ENCODE data around the gene PRKCE. TPM values are rescaled to one million over a fixed set of nuclear protein-coding genes. Genes with fewer than 3 reads are reported as not detected.

The PRKCE gene
- total and polyA plus RNA-seq, 2 experiments from 2014 or later, result 0.94 to 1.2 TPM

DNA sequence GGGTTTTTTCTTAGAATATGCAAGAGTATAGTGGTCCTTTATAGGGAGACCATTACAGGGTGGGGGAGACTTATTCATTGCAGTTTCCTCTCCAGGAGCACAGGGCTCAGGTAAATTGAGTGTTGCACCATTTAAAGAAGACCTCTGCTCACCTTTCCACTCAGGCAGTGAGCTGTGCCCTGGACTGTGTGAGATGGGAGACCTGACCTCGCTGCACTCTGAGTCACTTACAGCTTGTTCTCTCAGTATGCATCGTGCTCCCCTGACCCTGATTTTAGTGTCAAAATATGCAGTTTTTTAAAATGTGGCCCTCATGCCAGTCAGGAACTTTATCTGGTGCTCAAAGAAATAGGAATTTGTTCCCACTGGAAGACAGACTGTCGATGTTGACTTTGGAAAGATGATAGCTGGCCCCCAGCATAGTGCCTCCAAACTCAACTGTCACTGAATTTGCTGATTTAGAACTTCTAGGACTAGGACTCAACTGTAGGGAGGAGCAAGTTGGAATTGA lies 499.0 kb downstream of the PRKCE start:
- ATAC-seq, result no peak
- no peak for DNase-seq (ENCODE audit: low spot score)
- Histone ChIP-seq H3K9me2 (ENCODE audit: insufficient read depth) (peaks cover 7% of the 10 kb centered on the region), H3F3A (replicated peaks; ENCODE audit: low read depth) (no peaks in the 10 kb centered on the region), H3K79me2 (replicated peaks; ENCODE audit: insufficient read depth) (no peaks in the 10 kb centered on the region), H3K4me1 (ENCODE audit: insufficient read depth) (no peaks in the 10 kb centered on the region), H3K36me3 (ENCODE audit: insufficient read depth) (no peaks in the 10 kb centered on the region), H3K4me2 (no peak overlapping the region), H3K4me3 (no peak overlapping the region), H3K27ac (ENCODE audit: low read depth) (no peak overlapping the region), H3K27me3 (ENCODE audit: insufficient read depth) (no peaks in the 10 kb centered on the region), H2AFZ (no peak overlapping the region), H4K20me1 (replicated peaks; ENCODE audit: insufficient read depth) (no peaks in the 10 kb centered on the region)
- H3K27ac Mint-ChIP-seq, result no peak overlapping the region
- H3K4me1 Mint-ChIP-seq, result peaks cover 3% of the 10 kb centered on the region; the same call in 2 of the 3 replicates
- peaks cover 2% of the 10 kb centered on the region for H3K27me3 Mint-ChIP-seq (ENCODE audit: insufficient read depth, low read depth, poor library complexity)
- TF ChIP-seq, protein P1, sequence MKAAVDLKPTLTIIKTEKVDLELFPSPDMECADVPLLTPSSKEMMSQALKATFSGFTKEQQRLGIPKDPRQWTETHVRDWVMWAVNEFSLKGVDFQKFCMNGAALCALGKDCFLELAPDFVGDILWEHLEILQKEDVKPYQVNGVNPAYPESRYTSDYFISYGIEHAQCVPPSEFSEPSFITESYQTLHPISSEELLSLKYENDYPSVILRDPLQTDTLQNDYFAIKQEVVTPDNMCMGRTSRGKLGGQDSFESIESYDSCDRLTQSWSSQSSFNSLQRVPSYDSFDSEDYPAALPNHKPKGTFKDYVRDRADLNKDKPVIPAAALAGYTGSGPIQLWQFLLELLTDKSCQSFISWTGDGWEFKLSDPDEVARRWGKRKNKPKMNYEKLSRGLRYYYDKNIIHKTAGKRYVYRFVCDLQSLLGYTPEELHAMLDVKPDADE (IDR thresholded peaks at IDR 0.05), result no peak
- TF ChIP-seq, protein P2, sequence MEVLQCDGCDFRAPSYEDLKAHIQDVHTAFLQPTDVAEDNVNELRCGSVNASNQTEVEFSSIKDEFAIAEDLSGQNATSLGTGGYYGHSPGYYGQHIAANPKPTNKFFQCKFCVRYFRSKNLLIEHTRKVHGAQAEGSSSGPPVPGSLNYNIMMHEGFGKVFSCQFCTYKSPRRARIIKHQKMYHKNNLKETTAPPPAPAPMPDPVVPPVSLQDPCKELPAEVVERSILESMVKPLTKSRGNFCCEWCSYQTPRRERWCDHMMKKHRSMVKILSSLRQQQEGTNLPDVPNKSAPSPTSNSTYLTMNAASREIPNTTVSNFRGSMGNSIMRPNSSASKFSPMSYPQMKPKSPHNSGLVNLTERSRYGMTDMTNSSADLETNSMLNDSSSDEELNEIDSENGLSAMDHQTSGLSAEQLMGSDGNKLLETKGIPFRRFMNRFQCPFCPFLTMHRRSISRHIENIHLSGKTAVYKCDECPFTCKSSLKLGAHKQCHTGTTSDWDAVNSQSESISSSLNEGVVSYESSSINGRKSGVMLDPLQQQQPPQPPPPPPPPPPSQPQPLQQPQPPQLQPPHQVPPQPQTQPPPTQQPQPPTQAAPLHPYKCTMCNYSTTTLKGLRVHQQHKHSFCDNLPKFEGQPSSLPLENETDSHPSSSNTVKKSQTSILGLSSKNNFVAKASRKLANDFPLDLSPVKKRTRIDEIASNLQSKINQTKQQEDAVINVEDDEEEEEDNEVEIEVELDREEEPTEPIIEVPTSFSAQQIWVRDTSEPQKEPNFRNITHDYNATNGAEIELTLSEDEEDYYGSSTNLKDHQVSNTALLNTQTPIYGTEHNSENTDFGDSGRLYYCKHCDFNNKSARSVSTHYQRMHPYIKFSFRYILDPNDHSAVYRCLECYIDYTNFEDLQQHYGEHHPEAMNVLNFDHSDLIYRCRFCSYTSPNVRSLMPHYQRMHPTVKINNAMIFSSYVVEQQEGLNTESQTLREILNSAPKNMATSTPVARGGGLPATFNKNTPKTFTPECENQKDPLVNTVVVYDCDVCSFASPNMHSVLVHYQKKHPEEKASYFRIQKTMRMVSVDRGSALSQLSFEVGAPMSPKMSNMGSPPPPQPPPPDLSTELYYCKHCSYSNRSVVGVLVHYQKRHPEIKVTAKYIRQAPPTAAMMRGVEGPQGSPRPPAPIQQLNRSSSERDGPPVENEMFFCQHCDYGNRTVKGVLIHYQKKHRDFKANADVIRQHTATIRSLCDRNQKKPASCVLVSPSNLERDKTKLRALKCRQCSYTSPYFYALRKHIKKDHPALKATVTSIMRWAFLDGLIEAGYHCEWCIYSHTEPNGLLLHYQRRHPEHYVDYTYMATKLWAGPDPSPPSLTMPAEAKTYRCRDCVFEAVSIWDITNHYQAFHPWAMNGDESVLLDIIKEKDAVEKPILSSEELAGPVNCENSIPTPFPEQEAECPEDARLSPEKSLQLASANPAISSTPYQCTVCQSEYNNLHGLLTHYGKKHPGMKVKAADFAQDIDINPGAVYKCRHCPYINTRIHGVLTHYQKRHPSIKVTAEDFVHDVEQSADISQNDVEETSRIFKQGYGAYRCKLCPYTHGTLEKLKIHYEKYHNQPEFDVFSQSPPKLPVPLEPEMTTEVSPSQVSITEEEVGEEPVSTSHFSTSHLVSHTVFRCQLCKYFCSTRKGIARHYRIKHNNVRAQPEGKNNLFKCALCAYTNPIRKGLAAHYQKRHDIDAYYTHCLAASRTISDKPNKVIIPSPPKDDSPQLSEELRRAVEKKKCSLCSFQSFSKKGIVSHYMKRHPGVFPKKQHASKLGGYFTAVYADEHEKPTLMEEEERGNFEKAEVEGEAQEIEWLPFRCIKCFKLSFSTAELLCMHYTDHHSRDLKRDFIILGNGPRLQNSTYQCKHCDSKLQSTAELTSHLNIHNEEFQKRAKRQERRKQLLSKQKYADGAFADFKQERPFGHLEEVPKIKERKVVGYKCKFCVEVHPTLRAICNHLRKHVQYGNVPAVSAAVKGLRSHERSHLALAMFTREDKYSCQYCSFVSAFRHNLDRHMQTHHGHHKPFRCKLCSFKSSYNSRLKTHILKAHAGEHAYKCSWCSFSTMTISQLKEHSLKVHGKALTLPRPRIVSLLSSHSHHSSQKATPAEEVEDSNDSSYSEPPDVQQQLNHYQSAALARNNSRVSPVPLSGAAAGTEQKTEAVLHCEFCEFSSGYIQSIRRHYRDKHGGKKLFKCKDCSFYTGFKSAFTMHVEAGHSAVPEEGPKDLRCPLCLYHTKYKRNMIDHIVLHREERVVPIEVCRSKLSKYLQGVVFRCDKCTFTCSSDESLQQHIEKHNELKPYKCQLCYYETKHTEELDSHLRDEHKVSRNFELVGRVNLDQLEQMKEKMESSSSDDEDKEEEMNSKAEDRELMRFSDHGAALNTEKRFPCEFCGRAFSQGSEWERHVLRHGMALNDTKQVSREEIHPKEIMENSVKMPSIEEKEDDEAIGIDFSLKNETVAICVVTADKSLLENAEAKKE (CRISPR knock-in tag; IDR thresholded peaks at IDR 0.05), result no peak
- TF ChIP-seq ZNF114 (CRISPR knock-in tag; IDR thresholded peaks at IDR 0.05) (no peak), CREB1 (CRISPR knock-in tag; IDR thresholded peaks at IDR 0.05; ENCODE audit: low read depth) (no peak), EZH2phosphoT487 (IDR thresholded peaks at IDR 0.05; ENCODE audit: unreplicated experiment) (no peak), JUNB (IDR thresholded peaks at IDR 0.05; ENCODE audit: unreplicated experiment) (no peak), EZH2 (IDR thresholded peaks at IDR 0.05; ENCODE audit: low read depth, unreplicated experiment) (no peak), NANOG (IDR thresholded peaks at IDR 0.05; ENCODE audit: borderline replicate concordance) (no peak), STAT1 (IDR thresholded peaks at IDR 0.05; ENCODE audit: unreplicated experiment) (no peak), POLR2AphosphoS5 (IDR thresholded peaks at IDR 0.05; ENCODE audit: low read depth) (no peak), ZNF331 (CRISPR knock-in tag; IDR thresholded peaks at IDR 0.05; ENCODE audit: low read depth) (no peak)
- TF ChIP-seq, protein P3, sequence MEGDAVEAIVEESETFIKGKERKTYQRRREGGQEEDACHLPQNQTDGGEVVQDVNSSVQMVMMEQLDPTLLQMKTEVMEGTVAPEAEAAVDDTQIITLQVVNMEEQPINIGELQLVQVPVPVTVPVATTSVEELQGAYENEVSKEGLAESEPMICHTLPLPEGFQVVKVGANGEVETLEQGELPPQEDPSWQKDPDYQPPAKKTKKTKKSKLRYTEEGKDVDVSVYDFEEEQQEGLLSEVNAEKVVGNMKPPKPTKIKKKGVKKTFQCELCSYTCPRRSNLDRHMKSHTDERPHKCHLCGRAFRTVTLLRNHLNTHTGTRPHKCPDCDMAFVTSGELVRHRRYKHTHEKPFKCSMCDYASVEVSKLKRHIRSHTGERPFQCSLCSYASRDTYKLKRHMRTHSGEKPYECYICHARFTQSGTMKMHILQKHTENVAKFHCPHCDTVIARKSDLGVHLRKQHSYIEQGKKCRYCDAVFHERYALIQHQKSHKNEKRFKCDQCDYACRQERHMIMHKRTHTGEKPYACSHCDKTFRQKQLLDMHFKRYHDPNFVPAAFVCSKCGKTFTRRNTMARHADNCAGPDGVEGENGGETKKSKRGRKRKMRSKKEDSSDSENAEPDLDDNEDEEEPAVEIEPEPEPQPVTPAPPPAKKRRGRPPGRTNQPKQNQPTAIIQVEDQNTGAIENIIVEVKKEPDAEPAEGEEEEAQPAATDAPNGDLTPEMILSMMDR (conservative IDR thresholded peaks at IDR 0.05; ENCODE audit: low read depth in 2 of 2), result no peak
- TF ChIP-seq, protein P4, sequence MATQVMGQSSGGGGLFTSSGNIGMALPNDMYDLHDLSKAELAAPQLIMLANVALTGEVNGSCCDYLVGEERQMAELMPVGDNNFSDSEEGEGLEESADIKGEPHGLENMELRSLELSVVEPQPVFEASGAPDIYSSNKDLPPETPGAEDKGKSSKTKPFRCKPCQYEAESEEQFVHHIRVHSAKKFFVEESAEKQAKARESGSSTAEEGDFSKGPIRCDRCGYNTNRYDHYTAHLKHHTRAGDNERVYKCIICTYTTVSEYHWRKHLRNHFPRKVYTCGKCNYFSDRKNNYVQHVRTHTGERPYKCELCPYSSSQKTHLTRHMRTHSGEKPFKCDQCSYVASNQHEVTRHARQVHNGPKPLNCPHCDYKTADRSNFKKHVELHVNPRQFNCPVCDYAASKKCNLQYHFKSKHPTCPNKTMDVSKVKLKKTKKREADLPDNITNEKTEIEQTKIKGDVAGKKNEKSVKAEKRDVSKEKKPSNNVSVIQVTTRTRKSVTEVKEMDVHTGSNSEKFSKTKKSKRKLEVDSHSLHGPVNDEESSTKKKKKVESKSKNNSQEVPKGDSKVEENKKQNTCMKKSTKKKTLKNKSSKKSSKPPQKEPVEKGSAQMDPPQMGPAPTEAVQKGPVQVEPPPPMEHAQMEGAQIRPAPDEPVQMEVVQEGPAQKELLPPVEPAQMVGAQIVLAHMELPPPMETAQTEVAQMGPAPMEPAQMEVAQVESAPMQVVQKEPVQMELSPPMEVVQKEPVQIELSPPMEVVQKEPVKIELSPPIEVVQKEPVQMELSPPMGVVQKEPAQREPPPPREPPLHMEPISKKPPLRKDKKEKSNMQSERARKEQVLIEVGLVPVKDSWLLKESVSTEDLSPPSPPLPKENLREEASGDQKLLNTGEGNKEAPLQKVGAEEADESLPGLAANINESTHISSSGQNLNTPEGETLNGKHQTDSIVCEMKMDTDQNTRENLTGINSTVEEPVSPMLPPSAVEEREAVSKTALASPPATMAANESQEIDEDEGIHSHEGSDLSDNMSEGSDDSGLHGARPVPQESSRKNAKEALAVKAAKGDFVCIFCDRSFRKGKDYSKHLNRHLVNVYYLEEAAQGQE (IDR thresholded peaks at IDR 0.05; ENCODE audit: unreplicated experiment), result no peak
- no peaks in the 10 kb centered on the region for H3K36me3 Mint-ChIP-seq (ENCODE audit: low read depth)
- H3K9me3 Mint-ChIP-seq, result no peaks in the 10 kb centered on the region
- no peak overlapping the region for H3K4me3 Mint-ChIP-seq
